ENCODE measurements around the gene TCP11.
"Not testable (repeated sequence)": the region's sequence is repeated elsewhere in the genome, so short reads cannot be mapped to it uniquely, and the experiment has no call there.

Gene TCP11

GRCh38 chr6:35139470-35139869, 1.7 kb downstream of the TCP11 start:
- H3K4me1 ChIP-seq (ENCODE audit: control insufficient read depth in 5 of 5, insufficient read depth in 5 of 5, low read length in 5 of 5) = peaks cover 0 to 16% (median 8%) of the 10 kb centered on the region in 5 donors
- H3K9me3 ChIP-seq (ENCODE audit: control insufficient read depth in 5 of 5, low read length in 5 of 5) = no peaks in the 10 kb centered on the region
- no peaks in the 10 kb centered on the region for H3K36me3 ChIP-seq (ENCODE audit: control insufficient read depth in 5 of 5, insufficient read depth in 5 of 5, low read length in 5 of 5)
- no peak overlapping the region for H3K4me3 ChIP-seq (ENCODE audit: low read depth in 1 of 5, low read length in 5 of 5)
- no peaks in the 10 kb centered on the region for H3K27me3 ChIP-seq (ENCODE audit: control insufficient read depth in 5 of 5, insufficient read depth in 4 of 5, low read length in 5 of 5)
- no peak overlapping the region for H3K27ac ChIP-seq (ENCODE audit: low read depth, low read length)
- H3K9ac ChIP-seq (ENCODE audit: low read length in 5 of 5) = no peak overlapping the region

GRCh38 chr6:35138191-35138590, 2.9 kb downstream of the TCP11 start:
- H3K9ac ChIP-seq (ENCODE audit: low read length in 5 of 5); H3K4me3 ChIP-seq (ENCODE audit: low read depth in 1 of 5, low read length in 5 of 5); H3K27ac ChIP-seq (ENCODE audit: low read depth, low read length); H3K9me3 ChIP-seq (ENCODE audit: control insufficient read depth in 5 of 5, low read length in 5 of 5); H3K36me3 ChIP-seq (ENCODE audit: control insufficient read depth in 5 of 5, insufficient read depth in 5 of 5, low read length in 5 of 5); H3K27me3 ChIP-seq (ENCODE audit: control insufficient read depth in 5 of 5, insufficient read depth in 4 of 5, low read length in 5 of 5): not testable (repeated sequence)
- H3K4me1 ChIP-seq (ENCODE audit: control insufficient read depth in 5 of 5, insufficient read depth in 5 of 5, low read length in 5 of 5) = peaks cover 0 to 16% (median 8%) of the 10 kb centered on the region in 5 donors

GRCh38 chr6:35136185-35136584, 5.0 kb downstream of the TCP11 start:
- H3K9me3 ChIP-seq (ENCODE audit: control insufficient read depth in 5 of 5, low read length in 5 of 5) = no peaks in the 10 kb centered on the region
- peaks cover 0 to 12% (median 8%) of the 10 kb centered on the region in 5 donors for H3K4me1 ChIP-seq (ENCODE audit: control insufficient read depth in 5 of 5, insufficient read depth in 5 of 5, low read length in 5 of 5)

GRCh38 chr6:35128496-35128895, 12.6 kb downstream of the TCP11 start:
- H3K4me1 ChIP-seq (ENCODE audit: control insufficient read depth in 5 of 5, insufficient read depth in 5 of 5, low read length in 5 of 5) = no peaks in the 10 kb centered on the region
- no peaks in the 10 kb centered on the region for H3K36me3 ChIP-seq (ENCODE audit: control insufficient read depth in 5 of 5, insufficient read depth in 5 of 5, low read length in 5 of 5)
- no peak overlapping the region for H3K9ac ChIP-seq (ENCODE audit: low read length in 5 of 5)
- no peaks in the 10 kb centered on the region for H3K9me3 ChIP-seq (ENCODE audit: control insufficient read depth in 5 of 5, low read length in 5 of 5)
- H3K4me3 ChIP-seq (ENCODE audit: low read depth in 1 of 5, low read length in 5 of 5) = no peak overlapping the region
- H3K27ac ChIP-seq (ENCODE audit: low read depth, low read length) = no peak overlapping the region
- no peaks in the 10 kb centered on the region for H3K27me3 ChIP-seq (ENCODE audit: control insufficient read depth in 5 of 5, insufficient read depth in 4 of 5, low read length in 5 of 5)

More at GRCh38 chr6:35136185-35136584, 5.0 kb downstream of the TCP11 start:
- Histone ChIP-seq H3K27me3 (ENCODE audit: control insufficient read depth in 5 of 5, insufficient read depth in 4 of 5, low read length in 5 of 5) (no peaks in the 10 kb centered on the region), H3K9ac (ENCODE audit: low read length in 5 of 5) (no peak overlapping the region), H3K4me3 (ENCODE audit: low read depth in 1 of 5, low read length in 5 of 5) (no peak overlapping the region), H3K36me3 (ENCODE audit: control insufficient read depth in 5 of 5, insufficient read depth in 5 of 5, low read length in 5 of 5) (no peaks in the 10 kb centered on the region), H3K27ac (ENCODE audit: low read depth, low read length) (no peak overlapping the region)

- Histone ChIP-seq H3K4me1 (ENCODE audit: control insufficient read depth in 5 of 5, insufficient read depth in 5 of 5, low read length in 5 of 5) (no peaks in the 10 kb centered on the region), H3K27me3 (ENCODE audit: control insufficient read depth in 5 of 5, insufficient read depth in 4 of 5, low read length in 5 of 5) (no peaks in the 10 kb centered on the region), H3K27ac (ENCODE audit: low read depth, low read length) (no peak overlapping the region), H3K36me3 (ENCODE audit: control insufficient read depth in 5 of 5, insufficient read depth in 5 of 5, low read length in 5 of 5) (no peaks in the 10 kb centered on the region), H3K4me3 (ENCODE audit: low read depth in 1 of 5, low read length in 5 of 5) (no peak overlapping the region), H3K9ac (ENCODE audit: low read length in 5 of 5) (no peak overlapping the region), H3K9me3 (ENCODE audit: control insufficient read depth in 5 of 5, low read length in 5 of 5) (peaks cover 0 to under 1% (median 0%) of the 10 kb centered on the region in 5 donors)
Observed at GRCh38 chr6:35128042-35128441, 13.1 kb downstream of the TCP11 start.

GRCh38 chr6:35124356-35124755, 16.8 kb downstream of the TCP11 start:
- Histone ChIP-seq H3K9me3 (ENCODE audit: control insufficient read depth in 5 of 5, low read length in 5 of 5) (peaks cover 0 to 4% (median 0%) of the 10 kb centered on the region in 5 donors), H3K4me1 (ENCODE audit: control insufficient read depth in 5 of 5, insufficient read depth in 5 of 5, low read length in 5 of 5) (no peaks in the 10 kb centered on the region), H3K27ac (ENCODE audit: low read depth, low read length) (no peak overlapping the region), H3K9ac (ENCODE audit: low read length in 5 of 5) (no peak overlapping the region), H3K27me3 (ENCODE audit: control insufficient read depth in 5 of 5, insufficient read depth in 4 of 5, low read length in 5 of 5) (no peaks in the 10 kb centered on the region), H3K36me3 (ENCODE audit: control insufficient read depth in 5 of 5, insufficient read depth in 5 of 5, low read length in 5 of 5) (no peaks in the 10 kb centered on the region), H3K4me3 (ENCODE audit: low read depth in 1 of 5, low read length in 5 of 5) (no peak overlapping the region)

GRCh38 chr6:35120746-35121145, 20.4 kb downstream of the TCP11 start:
- Histone ChIP-seq H3K36me3 (ENCODE audit: control insufficient read depth in 5 of 5, insufficient read depth in 5 of 5, low read length in 5 of 5) (no peaks in the 10 kb centered on the region), H3K27ac (ENCODE audit: low read depth, low read length) (no peak overlapping the region), H3K9me3 (ENCODE audit: control insufficient read depth in 5 of 5, low read length in 5 of 5) (peaks cover 0 to 4% (median 0%) of the 10 kb centered on the region in 5 donors), H3K27me3 (ENCODE audit: control insufficient read depth in 5 of 5, insufficient read depth in 4 of 5, low read length in 5 of 5) (no peaks in the 10 kb centered on the region), H3K9ac (ENCODE audit: low read length in 5 of 5) (no peak overlapping the region), H3K4me1 (ENCODE audit: control insufficient read depth in 5 of 5, insufficient read depth in 5 of 5, low read length in 5 of 5) (no peaks in the 10 kb centered on the region), H3K4me3 (ENCODE audit: low read depth in 1 of 5, low read length in 5 of 5) (no peak overlapping the region)

- Histone ChIP-seq H3K4me3 (ENCODE audit: low read depth in 1 of 5, low read length in 5 of 5) (no peak overlapping the region), H3K27ac (ENCODE audit: low read depth, low read length) (no peak overlapping the region), H3K36me3 (ENCODE audit: control insufficient read depth in 5 of 5, insufficient read depth in 5 of 5, low read length in 5 of 5) (no peaks in the 10 kb centered on the region), H3K9me3 (ENCODE audit: control insufficient read depth in 5 of 5, low read length in 5 of 5) (peaks cover 3 to 20% (median 5%) of the 10 kb centered on the region in 5 donors), H3K27me3 (ENCODE audit: control insufficient read depth in 5 of 5, insufficient read depth in 4 of 5, low read length in 5 of 5) (no peaks in the 10 kb centered on the region), H3K9ac (ENCODE audit: low read length in 5 of 5) (no peak overlapping the region), H3K4me1 (ENCODE audit: control insufficient read depth in 5 of 5, insufficient read depth in 5 of 5, low read length in 5 of 5) (no peaks in the 10 kb centered on the region)
Observed at GRCh38 chr6:35108309-35108885, 32.7 kb downstream of the TCP11 start.

GRCh38 chr6:35107761-35108160, 33.4 kb downstream of the TCP11 start:
- peaks cover 3 to 20% (median 5%) of the 10 kb centered on the region in 5 donors for H3K9me3 ChIP-seq (ENCODE audit: control insufficient read depth in 5 of 5, low read length in 5 of 5)
- not testable (repeated sequence) for H3K4me1 ChIP-seq (ENCODE audit: control insufficient read depth in 5 of 5, insufficient read depth in 5 of 5, low read length in 5 of 5); H3K27me3 ChIP-seq (ENCODE audit: control insufficient read depth in 5 of 5, insufficient read depth in 4 of 5, low read length in 5 of 5); H3K36me3 ChIP-seq (ENCODE audit: control insufficient read depth in 5 of 5, insufficient read depth in 5 of 5, low read length in 5 of 5); H3K9ac ChIP-seq (ENCODE audit: low read length in 5 of 5); H3K27ac ChIP-seq (ENCODE audit: low read depth, low read length); H3K4me3 ChIP-seq (ENCODE audit: low read depth in 1 of 5, low read length in 5 of 5)

GRCh38 chr6:35107208-35107607, 33.9 kb downstream of the TCP11 start:
- not testable (repeated sequence) for H3K4me3 ChIP-seq (ENCODE audit: low read depth in 1 of 5, low read length in 5 of 5); H3K36me3 ChIP-seq (ENCODE audit: control insufficient read depth in 5 of 5, insufficient read depth in 5 of 5, low read length in 5 of 5); H3K27ac ChIP-seq (ENCODE audit: low read depth, low read length); H3K9ac ChIP-seq (ENCODE audit: low read length in 5 of 5); H3K4me1 ChIP-seq (ENCODE audit: control insufficient read depth in 5 of 5, insufficient read depth in 5 of 5, low read length in 5 of 5); H3K27me3 ChIP-seq (ENCODE audit: control insufficient read depth in 5 of 5, insufficient read depth in 4 of 5, low read length in 5 of 5)
- peaks cover 1 to 19% (median 5%) of the 10 kb centered on the region in 5 donors for H3K9me3 ChIP-seq (ENCODE audit: control insufficient read depth in 5 of 5, low read length in 5 of 5)

All from subcutaneous abdominal adipose tissue (tissue), 5 donors.